DOHH2 (cell line): ENCODE measurements around the gene EYA2.

Experiments
- CTCF ChIP-seq: fragments of 200-600 bp; sonication (generic); IDR thresholded peaks from one replicate; pipeline ENCODE4 v1.5.1; 2014; ENCODE audit warnings: antibody characterized with exemption, mild to moderate bottlenecking, low read depth, low read length; ENCODE audit not compliant: poor library complexity, severe bottlenecking
- EZH2phosphoT487 ChIP-seq: fragments of 200-600 bp; sonication (generic); IDR thresholded peaks from 2 replicates; pipeline ENCODE4 v1.6.1; 2017; ENCODE audit warnings: borderline replicate concordance, mild to moderate bottlenecking, antibody characterized with exemption, low read length, moderate library complexity, mixed read lengths

- no peak for TF ChIP-seq CTCF
- TF ChIP-seq EZH2phosphoT487, result no peak
Observed at GRCh38 chr20:46897328-46897880, 2.8 kb downstream of the EYA2 start.
